ENCODE measurements around the gene SLC1A2. TPM values are rescaled to one million over a fixed set of nuclear protein-coding genes. Genes with fewer than 3 reads are reported as not detected.

The SLC1A2 gene
- total RNA-seq, 1 experiment from 2014 or later: not detected

GRCh38 chr11:35352077-35352888, 67.1 kb downstream of the SLC1A2 start:
- DNase-seq (ENCODE audit: extremely low read depth, low read depth): no peak

DNA sequence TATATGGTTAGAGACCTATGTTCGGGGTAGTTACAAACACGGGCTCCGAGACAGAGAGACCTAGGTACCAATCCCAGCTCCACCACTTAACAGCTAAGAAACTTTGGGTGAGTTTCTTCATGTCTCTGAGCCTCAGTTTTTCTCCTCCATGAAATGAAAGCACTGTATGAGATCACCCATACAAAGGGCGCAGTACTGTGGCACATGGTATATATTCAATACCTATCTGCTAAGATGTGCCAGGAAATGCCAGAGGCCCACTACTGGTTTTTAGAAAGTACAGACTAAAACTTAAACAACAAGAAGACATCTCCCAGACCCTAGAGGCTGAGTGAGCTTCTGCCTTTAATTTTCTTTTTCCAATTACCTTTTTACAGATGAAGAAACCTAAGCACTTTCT, 69.5 kb downstream of the SLC1A2 start:
- DNase-seq (ENCODE audit: extremely low read depth, low read depth): no peak

GRCh38 chr11:35348898-35349687, 70.3 kb downstream of the SLC1A2 start:
- no peak for DNase-seq (ENCODE audit: extremely low read depth, low read depth)

DNA sequence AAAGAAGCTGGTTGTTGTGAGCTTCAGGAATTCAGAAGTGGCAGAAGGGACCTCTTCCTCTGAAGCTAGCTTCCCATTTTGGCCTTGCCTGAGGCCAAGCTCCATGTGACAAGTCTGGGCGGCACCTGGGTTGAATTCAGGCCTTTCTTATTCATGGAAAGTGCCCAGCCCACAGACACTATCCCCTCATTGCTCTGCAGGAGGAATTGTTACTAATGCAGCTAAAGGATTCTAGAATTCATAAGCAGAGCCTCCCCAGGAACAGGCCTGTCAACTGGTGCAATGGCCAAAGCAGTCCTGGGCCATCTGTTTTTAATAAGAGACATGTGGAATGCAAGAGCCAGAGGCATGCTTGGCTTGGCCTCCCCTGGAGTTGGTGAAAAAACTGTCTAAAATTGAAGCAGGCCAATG, 71.4 kb downstream of the SLC1A2 start:
- no peak for DNase-seq (ENCODE audit: extremely low read depth, low read depth)

GRCh38 chr11:35347173-35347878, 72.0 kb downstream of the SLC1A2 start:
- no peak for DNase-seq (ENCODE audit: extremely low read depth, low read depth)

DNA sequence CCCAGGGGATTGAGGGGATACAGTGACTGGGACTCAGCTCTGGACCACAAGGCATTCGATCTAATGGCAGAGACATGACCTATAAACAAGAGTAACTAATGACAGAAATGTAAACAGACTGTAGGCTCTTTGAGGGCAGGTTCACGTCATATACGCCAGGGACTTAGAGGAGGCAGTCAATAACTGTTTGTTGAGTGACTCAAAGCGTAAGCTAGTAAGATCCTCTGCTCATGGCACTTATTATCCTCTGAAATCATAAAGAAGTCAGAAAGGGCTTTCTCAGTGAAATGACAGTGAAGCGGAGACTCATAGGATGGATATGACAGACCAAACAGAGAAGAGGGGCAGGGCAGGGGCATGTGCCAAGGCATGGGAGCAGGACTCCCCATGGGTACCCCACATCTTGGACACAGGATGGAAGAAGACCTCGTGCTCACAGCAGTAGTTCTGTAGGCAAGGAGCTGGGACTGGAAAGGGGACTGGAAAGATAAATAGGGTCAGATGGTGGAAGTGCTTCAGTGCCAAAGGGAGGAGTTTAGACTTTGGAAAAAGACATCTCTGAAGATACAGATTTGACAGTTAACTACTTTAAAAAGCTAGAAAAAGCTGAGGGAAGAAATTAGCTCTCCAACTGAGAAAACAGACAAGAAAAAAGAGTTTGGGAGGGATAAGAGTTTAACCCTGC, 72.7 kb downstream of the SLC1A2 start:
- DNase-seq (ENCODE audit: extremely low read depth, low read depth): no peak

DNA sequence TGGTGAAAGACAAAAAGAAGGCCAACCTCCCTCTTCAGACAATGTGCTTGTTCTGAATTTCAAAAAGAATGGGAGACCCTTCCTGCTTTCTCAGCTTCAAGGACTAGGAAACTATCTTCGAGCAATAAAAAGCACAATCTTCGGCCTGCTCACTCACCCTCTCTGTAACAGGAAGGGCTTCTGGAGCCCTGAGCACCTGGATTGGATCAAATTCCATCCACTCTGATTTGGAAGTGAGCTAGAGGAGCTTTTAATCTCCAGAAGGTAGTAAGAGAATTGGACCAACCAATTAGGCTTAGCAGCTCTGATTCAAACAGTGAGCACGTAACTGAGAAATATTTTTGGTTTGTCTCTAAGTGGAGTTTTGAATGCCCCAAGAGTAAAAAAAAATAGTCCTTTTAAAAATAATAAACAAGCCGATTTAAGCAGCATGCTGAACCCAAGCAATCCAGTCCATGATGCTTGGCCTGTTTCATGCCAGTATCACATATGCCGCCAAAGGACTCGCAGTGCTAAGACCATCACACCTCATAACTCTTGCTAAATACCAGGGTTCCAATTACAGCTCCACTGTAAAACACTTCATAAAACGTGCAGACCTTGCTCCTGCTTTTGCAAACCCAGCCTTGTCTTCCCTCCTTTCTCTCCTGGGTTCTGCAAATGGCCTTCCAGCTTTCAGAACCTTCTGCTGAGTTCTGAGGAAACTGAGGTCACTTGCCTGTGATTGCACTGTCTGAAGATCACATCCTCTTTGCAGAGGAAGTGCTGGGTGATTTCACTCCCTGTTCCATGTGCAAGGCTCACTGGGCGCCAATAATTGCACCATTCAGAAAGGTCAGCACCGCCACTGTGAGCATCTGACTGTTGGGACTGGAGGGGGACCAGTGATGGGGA, 74.4 kb downstream of the SLC1A2 start:
- no peak for DNase-seq (ENCODE audit: extremely low read depth, low read depth)

- no peak for DNase-seq (ENCODE audit: extremely low read depth, low read depth)
Measured at GRCh38 chr11:35343033-35343598, 76.2 kb downstream of the SLC1A2 start.

DNA sequence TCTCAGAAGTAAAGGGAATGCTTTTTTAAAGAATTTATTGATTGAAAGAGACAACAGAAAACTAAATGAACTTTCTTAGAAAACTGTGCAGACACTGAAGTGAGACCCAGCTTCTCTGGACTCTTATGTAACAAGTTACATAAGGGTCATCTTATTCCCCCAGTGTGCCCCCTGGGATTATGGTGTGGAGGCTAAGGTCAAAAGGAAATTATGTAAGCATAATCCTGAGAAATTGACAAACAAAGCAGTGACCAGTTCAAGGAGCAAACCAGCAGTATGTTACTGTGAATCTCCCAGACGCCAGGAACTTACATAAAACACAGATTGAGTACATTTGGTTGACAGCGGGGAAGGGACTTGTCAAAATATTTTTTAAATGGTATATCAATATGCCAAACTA, 78.6 kb downstream of the SLC1A2 start:
- no peak for DNase-seq (ENCODE audit: extremely low read depth, low read depth)

DNA sequence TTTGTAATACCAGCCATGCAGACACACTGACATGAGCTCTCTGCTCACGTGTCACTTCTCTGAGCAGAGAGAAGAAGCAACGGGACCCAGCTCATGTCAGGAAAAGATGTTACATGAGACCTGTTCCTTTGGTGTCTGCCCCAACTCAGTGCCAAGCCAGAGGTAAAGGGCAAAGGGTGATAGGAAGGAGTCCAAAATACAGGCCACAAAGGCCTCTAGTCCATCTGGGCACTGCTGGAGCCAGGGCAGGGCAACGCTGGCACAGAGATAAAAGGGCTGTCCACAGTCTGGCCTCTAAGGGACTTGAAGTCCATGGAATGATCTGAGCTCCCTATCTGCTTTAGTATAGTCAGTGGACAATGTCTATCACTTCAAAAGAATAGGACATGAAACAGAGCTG, 79.3 kb downstream of the SLC1A2 start:
- DNase-seq (ENCODE audit: extremely low read depth, low read depth): no peak

DNA sequence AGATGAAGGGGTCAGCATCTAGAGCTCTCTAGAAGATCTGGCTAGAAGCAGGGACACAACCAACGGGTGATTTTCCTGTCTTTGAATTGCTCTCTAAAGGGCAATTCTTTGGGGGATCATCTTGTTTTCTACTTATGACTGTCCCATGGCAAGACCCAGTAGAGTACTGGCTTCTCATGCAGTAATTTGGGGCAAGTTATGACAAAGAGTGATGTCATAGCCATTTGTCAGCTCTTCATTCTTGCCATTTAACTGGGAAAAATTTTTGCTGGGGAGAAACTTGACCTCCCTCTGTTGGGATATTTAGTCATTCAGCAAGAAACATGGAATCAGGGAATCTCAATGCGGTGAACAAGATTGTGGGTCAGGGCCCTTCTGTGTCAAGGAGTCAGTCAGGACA, 80.4 kb downstream of the SLC1A2 start:
- no peak for DNase-seq (ENCODE audit: extremely low read depth, low read depth)

DNA sequence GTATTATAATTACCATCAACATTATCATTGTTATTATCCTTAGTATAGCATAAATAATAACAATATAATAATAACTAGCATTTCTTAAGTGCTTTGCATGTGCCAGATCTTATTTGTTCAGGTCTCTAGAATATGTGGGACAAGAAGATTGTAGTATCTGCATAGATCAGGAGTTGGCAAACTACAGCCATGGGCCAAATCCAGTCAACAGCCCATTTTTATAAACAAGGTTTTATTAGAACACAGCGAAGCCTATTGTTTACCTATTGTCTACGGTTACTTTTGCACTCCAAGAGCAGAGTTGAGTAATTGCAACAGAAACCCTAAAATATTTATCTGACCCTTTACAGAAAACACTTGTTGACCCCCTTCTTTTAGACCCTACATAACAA, 81.4 kb downstream of the SLC1A2 start:
- no peak for DNase-seq (ENCODE audit: extremely low read depth, low read depth)

DNA sequence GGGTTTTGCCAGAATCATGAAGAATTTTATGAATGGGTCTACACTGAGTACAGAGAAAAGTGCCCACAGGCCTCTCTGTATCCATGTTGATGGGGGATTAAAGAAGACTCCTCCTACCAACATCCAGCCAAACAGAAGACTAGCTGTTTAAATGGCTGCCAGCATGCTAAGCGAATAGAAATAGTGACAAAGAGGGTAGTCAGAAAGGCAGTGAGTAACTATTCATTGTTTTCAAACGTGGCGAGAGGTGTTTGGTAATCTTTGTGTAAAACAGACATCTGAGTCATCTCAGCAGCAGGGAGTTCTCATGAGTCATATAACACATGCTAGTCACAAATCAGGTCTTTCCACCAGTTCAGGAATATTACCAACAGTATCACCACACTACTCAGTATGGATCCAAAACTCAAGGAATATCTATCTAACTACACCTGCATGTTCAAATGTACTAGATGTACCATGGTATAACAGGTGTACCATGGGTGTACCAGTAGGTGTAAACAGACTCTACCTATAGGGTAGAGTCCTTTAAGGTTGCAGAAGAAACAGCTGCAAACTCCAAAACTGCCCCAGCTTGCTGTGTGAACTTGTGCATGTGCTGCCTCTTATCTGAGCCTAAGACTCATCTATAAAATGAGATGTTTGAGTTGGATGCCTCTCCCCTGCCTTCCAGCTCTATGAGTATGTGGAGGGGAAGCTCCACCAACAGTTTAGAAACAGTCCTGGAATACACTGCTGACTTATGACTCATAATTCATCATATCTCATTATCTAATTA, 82.0 kb downstream of the SLC1A2 start:
- peak; percentile 47 for DNase-seq (ENCODE audit: extremely low read depth, low read depth)

DNA sequence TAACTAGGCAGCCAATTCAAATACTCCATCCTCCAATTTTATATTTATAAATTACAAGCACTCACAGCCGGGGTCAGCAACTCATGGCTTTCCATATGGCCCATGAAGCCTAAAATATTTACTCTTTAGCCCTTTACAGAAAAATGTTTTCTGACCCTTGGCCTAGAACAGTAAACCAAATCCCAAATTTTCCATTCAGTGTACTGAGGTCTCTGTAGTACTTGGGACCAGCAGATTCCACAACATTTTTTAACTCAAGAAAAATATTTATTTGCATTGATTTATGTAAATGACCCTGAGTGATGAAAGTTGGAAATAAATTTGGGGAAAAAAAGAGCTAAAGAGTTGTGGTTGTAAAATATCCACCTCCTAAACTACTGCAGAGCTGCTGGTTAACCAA, 82.6 kb downstream of the SLC1A2 start:
- DNase-seq (ENCODE audit: extremely low read depth, low read depth): no peak

DNA sequence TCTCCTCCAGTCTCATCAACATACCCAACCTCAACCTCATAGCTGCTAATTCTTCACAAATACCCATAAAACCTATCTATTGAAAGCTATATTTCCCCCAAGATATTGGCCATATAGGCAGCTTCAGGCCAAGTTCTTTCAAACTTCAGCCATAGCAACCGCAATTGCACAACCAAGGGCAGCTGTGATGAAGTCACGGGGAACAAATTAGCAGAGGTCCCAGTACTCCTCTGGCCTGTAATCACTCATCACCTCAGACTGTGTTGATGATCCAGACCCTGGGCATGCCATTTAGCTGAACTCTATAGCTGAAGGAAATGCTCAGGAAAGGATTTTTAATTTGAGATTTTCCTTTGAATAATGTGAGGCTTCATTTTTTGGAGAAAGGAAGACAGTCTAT, 84.1 kb downstream of the SLC1A2 start:
- no peak for DNase-seq (ENCODE audit: extremely low read depth, low read depth)

DNA sequence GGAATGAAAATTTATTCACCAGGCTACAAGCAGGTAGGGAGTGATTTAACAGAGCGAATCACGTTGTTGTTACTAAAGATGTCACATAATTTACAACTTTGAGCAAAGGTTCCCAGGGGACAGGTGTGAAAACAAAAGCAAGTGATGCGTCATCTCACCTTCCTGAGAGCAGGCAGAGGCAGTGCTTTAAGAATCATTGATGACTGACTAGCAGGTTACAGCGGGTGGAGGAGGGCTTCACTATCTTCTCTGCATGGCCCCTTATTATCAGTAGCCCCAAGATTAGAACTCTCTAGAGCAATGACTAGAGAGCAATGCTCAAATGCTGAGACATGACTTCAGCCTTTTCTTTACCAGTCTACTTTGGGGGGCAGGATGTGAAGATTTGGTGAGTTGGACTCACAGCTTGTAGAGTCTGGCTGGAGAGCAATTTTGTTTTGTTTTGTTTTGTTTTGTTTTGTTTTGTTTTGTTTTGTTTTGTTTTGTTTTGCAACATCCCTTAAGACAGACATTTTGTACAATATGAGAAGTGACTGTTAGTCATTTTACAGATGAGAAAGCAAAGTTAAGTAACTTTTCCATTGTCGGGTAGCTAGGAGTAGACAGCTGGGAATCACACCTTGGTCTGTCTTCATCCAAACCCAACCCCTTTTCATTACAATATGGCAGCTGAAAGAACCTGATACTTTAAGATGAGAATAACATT, 84.8 kb downstream of the SLC1A2 start:
- no peak for DNase-seq (ENCODE audit: extremely low read depth, low read depth)

DNA sequence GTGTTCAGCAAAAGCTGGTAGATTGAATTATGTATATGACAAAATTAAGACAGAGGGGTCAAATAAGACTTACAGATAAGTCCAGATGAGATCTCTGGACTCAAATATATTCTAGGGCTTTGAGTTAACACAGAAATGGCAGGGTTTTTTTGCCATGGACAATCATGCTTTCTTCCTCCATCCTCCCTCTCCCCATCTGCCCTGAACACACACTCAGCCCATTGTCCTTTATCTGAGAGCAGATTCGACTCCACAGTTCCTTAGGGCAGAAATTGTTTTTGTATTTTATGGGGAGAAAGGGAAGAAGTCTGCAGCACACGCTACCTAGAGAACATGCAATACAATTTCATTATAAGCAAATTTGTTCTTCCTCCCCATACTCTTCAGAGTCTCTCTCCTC, 86.8 kb downstream of the SLC1A2 start:
- DNase-seq (ENCODE audit: extremely low read depth, low read depth): no peak

- no peak for DNase-seq (ENCODE audit: extremely low read depth, low read depth)
Measured at GRCh38 chr11:35330931-35331330, 88.4 kb downstream of the SLC1A2 start.
